H1 (cell line): ENCODE measurements around the gene U2SURP. TPM values are rescaled to one million over a fixed set of nuclear protein-coding genes. Genes with fewer than 3 reads are reported as not detected.

Source experiments
- CTCF ChIA-PET: fragments of 300-600 bp; sonication (Branson Sonifier 250); formaldehyde crosslinking; loops from one replicate; lab custom pipeline; 2021; ENCODE audit not compliant: partially characterized antibody; lab: Charles Lee
- POLR2A ChIA-PET: fragments of 300-600 bp; sonication (Branson Sonifier 250); formaldehyde crosslinking; loops from one replicate; lab custom pipeline; 2021; ENCODE audit warnings: inconsistent platforms; ENCODE audit not compliant: partially characterized antibody; lab: Charles Lee
- DNase-seq, 2 experiments: peaks; one replicate each; pipeline versions ENCODE4 v3.0.0 to v3.0.0-alpha.2; 2010 to 2022; ENCODE audit warnings: low spot score in 2 of 2, low read depth in 1 of 2, mixed read lengths in 1 of 2
- FAIRE-seq: peaks from 2 replicates; lab custom pipeline; 2011; peaks lifted over from hg19 to GRCh38; lab: Jason Lieb, UNC
- H2AFZ ChIP-seq: 2 replicates; pipeline ENCODE4 v1.8.1; 2012; ENCODE audit warnings: low read length, inconsistent platforms
- H2AK5ac ChIP-seq: 2 replicates; pipeline ENCODE4 v1.6.1; 2013; ENCODE audit warnings: low read depth, low read length
- H2BK120ac ChIP-seq: replicated peaks from 2 replicates; pipeline ENCODE3; 2013; ENCODE audit warnings: low read depth, low read length, inconsistent platforms
- H2BK12ac ChIP-seq: 2 replicates; pipeline ENCODE4 v1.6.1; 2013; ENCODE audit warnings: low read depth, low read length
- H2BK15ac ChIP-seq: 2 replicates; pipeline ENCODE4 v1.6.1; 2013; ENCODE audit warnings: low read length
- H2BK20ac ChIP-seq: 2 replicates; pipeline ENCODE4 v1.6.1; 2013; ENCODE audit warnings: low read length
- H2BK5ac ChIP-seq: 2 replicates; pipeline ENCODE4 v1.6.1; 2013; ENCODE audit warnings: low read depth, low read length
- H3K14ac ChIP-seq: 2 replicates; pipeline ENCODE4 v1.6.1; 2013; ENCODE audit warnings: inconsistent platforms; ENCODE audit not compliant: insufficient read length
- H3K18ac ChIP-seq: 2 replicates; pipeline ENCODE4 v1.6.1; 2013; ENCODE audit warnings: low read length; ENCODE audit errors: extremely low read depth
- H3K23ac ChIP-seq: 2 replicates; pipeline ENCODE4 v1.6.1; 2013; ENCODE audit warnings: inconsistent platforms; ENCODE audit not compliant: insufficient read length
- H3K23me2 ChIP-seq: 2 replicates; pipeline ENCODE4 v1.6.1; 2013; ENCODE audit warnings: low read depth, low read length
- H3K27ac ChIP-seq: 2 replicates; pipeline ENCODE4 v1.6.1; 2011; ENCODE audit warnings: low read depth, low read length, inconsistent platforms
- H3K27me3 ChIP-seq, 4 experiments: replicated peaks in 1 of 4; 1 replicate in 1 of 4; 2 replicates in 3 of 4; pipeline versions ENCODE4 v1.6.1 to v1.8.1; 2011 to 2013; ENCODE audit warnings: low read length in 3 of 4, mild to moderate bottlenecking in 3 of 4, inconsistent platforms in 2 of 4, mixed read lengths in 2 of 4, moderate library complexity in 1 of 4; ENCODE audit not compliant: control insufficient read depth in 3 of 4, insufficient read depth in 3 of 4; ENCODE audit errors: extremely low read depth in 1 of 4
- H3K36me3 ChIP-seq, 4 experiments: 2 replicates each; pipeline versions ENCODE4 v1.6.1 to v1.8.1; 2011 to 2013; ENCODE audit warnings: mild to moderate bottlenecking in 4 of 4, low read length in 3 of 4, moderate library complexity in 2 of 4, control low read depth in 1 of 4, inconsistent platforms in 1 of 4; ENCODE audit not compliant: insufficient read depth in 4 of 4, control insufficient read depth in 2 of 4
- H3K4ac ChIP-seq: replicated peaks from 2 replicates; pipeline ENCODE3; 2013; ENCODE audit warnings: low read length, low read depth, mixed read lengths, inconsistent platforms; ENCODE audit not compliant: insufficient read length
- H3K4me1 ChIP-seq, 4 experiments: replicated peaks in 1 of 4; 1 replicate in 1 of 4; 2 replicates in 3 of 4; pipeline versions ENCODE4 v1.6.1 to v1.8.1; 2011 to 2013; ENCODE audit warnings: low read length in 3 of 4, inconsistent platforms in 2 of 4, mixed read lengths in 1 of 4; ENCODE audit not compliant: insufficient read depth in 4 of 4, control insufficient read depth in 3 of 4
- H3K4me2 ChIP-seq, 2 experiments: 2 replicates each; pipeline versions ENCODE4 v1.6.1 to v1.8.1; 2011 to 2013; ENCODE audit warnings: low read depth in 2 of 2, low read length in 2 of 2, control low read depth in 1 of 2, inconsistent platforms in 1 of 2, mild to moderate bottlenecking in 1 of 2; ENCODE audit not compliant: insufficient read depth in 1 of 2
- H3K4me3 ChIP-seq, 4 experiments: fragments of 200-600, 300-600 bp in 1 of 4; sonication (generic), shearing (Covaris generic), sonication (Bioruptor Twin) in 1 of 4; 2 replicates each; pipeline versions ENCODE4 v1.5.1 to v1.8.1; 2011 to 2016; ENCODE audit warnings: low read length in 4 of 4, low read depth in 3 of 4, control low read depth in 2 of 4, inconsistent platforms in 2 of 4, mild to moderate bottlenecking in 2 of 4, mixed read lengths in 1 of 4, moderate library complexity in 1 of 4; ENCODE audit not compliant: insufficient read depth in 2 of 4; ENCODE audit errors: extremely low read depth in 1 of 4
- H3K56ac ChIP-seq: replicated peaks from 2 replicates; pipeline ENCODE3; 2013; ENCODE audit warnings: low read depth, mild to moderate bottlenecking, mixed read lengths, low read length, inconsistent platforms; ENCODE audit not compliant: insufficient read length
- H3K79me1 ChIP-seq: 2 replicates; pipeline ENCODE4 v1.6.1; 2013; ENCODE audit warnings: low read depth, low read length, control low read depth
- H3K79me2 ChIP-seq, 2 experiments: 2 replicates each; pipeline versions ENCODE4 v1.6.1 to v1.8.1; 2012 to 2013; ENCODE audit warnings: low read length in 2 of 2, mild to moderate bottlenecking in 2 of 2, inconsistent platforms in 1 of 2; ENCODE audit not compliant: insufficient read depth in 2 of 2, control insufficient read depth in 1 of 2
- H3K9ac ChIP-seq, 4 experiments: replicated peaks in 1 of 4; 1 replicate in 1 of 4; 2 replicates in 3 of 4; pipeline versions ENCODE4 v1.6.1 to v1.8.1; 2011 to 2013; ENCODE audit warnings: low read depth in 3 of 4, low read length in 3 of 4, control low read depth in 2 of 4, mild to moderate bottlenecking in 2 of 4, moderate library complexity in 2 of 4, inconsistent platforms in 1 of 4; ENCODE audit errors: extremely low read depth in 1 of 4
- H3K9me3 ChIP-seq, 2 experiments: 2 replicates each; pipeline versions ENCODE4 v1.6.1 to v1.8.1; 2012 to 2013; ENCODE audit warnings: mild to moderate bottlenecking in 2 of 2, moderate library complexity in 2 of 2, control low read depth in 1 of 2, inconsistent platforms in 1 of 2, low read depth in 1 of 2, low read length in 1 of 2, mixed read lengths in 1 of 2; ENCODE audit not compliant: insufficient read depth in 2 of 2
- H4K20me1 ChIP-seq, 2 experiments: replicated peaks in 1 of 2; 2 replicates each; pipeline versions ENCODE3 to v1.8.1; 2011 to 2013; ENCODE audit warnings: inconsistent platforms in 2 of 2, low read length in 2 of 2, mild to moderate bottlenecking in 1 of 2; ENCODE audit not compliant: insufficient read depth in 2 of 2, control insufficient read depth in 1 of 2
- H4K5ac ChIP-seq: 2 replicates; pipeline ENCODE4 v1.6.1; 2013; ENCODE audit warnings: low read length, low read depth, mixed read lengths, inconsistent platforms; ENCODE audit not compliant: insufficient read length
- H4K8ac ChIP-seq: 2 replicates; pipeline ENCODE4 v1.8.0; 2013; ENCODE audit warnings: mild to moderate bottlenecking, moderate library complexity, low read length, inconsistent platforms; ENCODE audit not compliant: insufficient read depth; ENCODE audit errors: extremely low read depth
- H4K91ac ChIP-seq: replicated peaks from 2 replicates; pipeline ENCODE3; 2013; ENCODE audit warnings: low read length, mixed read lengths, inconsistent platforms; ENCODE audit not compliant: insufficient read length
- ASH2L ChIP-seq: fragments of 200-600, 300-600 bp; sonication (generic); IDR thresholded peaks from one replicate; pipeline ENCODE4 v1.7.1; 2017; ENCODE audit warnings: low read length
- EGR1 ChIP-seq: IDR thresholded peaks from 2 replicates; pipeline ENCODE4 v1.6.1; 2011; ENCODE audit warnings: low read depth, low read length, borderline replicate concordance
- GABPA ChIP-seq: IDR thresholded peaks from 2 replicates; pipeline ENCODE4 v1.6.1; 2011; ENCODE audit warnings: mild to moderate bottlenecking, low read length, moderate library complexity, borderline replicate concordance; ENCODE audit not compliant: insufficient read depth
- GTF2F1 ChIP-seq: IDR thresholded peaks from 2 replicates; pipeline ENCODE4 v1.6.1; 2012; ENCODE audit warnings: low read depth, low read length, improper control_type of control experiment, borderline replicate concordance
- KDM1A ChIP-seq: fragments of 200-600, 300-600 bp; sonication (generic); IDR thresholded peaks from 2 replicates; pipeline ENCODE4 v1.7.1; 2016; ENCODE audit warnings: mild to moderate bottlenecking, low read length, borderline replicate concordance
- KDM4A ChIP-seq: IDR thresholded peaks from one replicate; pipeline ENCODE4 v1.7.1; 2012; ENCODE audit warnings: low read depth, mild to moderate bottlenecking, moderate library complexity, low read length, inconsistent platforms; ENCODE audit not compliant: severe bottlenecking
- POLR2A ChIP-seq, 2 experiments: IDR thresholded peaks; 1 replicate in 1 of 2; 2 replicates in 1 of 2; pipeline ENCODE4 v1.6.1; 2011; ENCODE audit warnings: low read depth in 2 of 2, low read length in 2 of 2, mild to moderate bottlenecking in 2 of 2; ENCODE audit errors: control extremely low read depth in 1 of 2
- RXRA ChIP-seq: IDR thresholded peaks from 2 replicates; pipeline ENCODE4 v1.6.1; 2011; ENCODE audit warnings: low read depth, mild to moderate bottlenecking, low read length, moderate library complexity; ENCODE audit not compliant: insufficient read depth
- SIN3A ChIP-seq, 2 experiments: IDR thresholded peaks in 1 of 2; conservative IDR thresholded peaks in 1 of 2; 2 replicates each; pipeline ENCODE4 v1.6.1; 2011 to 2012; ENCODE audit warnings: low read length in 2 of 2, improper control_type of control experiment in 1 of 2, low read depth in 1 of 2, mild to moderate bottlenecking in 1 of 2
- SIX5 ChIP-seq: IDR thresholded peaks from 2 replicates; pipeline ENCODE4 v1.6.1; 2011; ENCODE audit warnings: mild to moderate bottlenecking, low read depth, low read length
- TBP ChIP-seq: IDR thresholded peaks from 2 replicates; pipeline ENCODE4 v1.6.1; 2011; ENCODE audit warnings: low read depth, low read length, improper control_type of control experiment
- TCF12 ChIP-seq: IDR thresholded peaks from 2 replicates; pipeline ENCODE4 v1.6.1; 2011; ENCODE audit warnings: low read depth, mild to moderate bottlenecking, low read length
- USF2 ChIP-seq: IDR thresholded peaks from 2 replicates; pipeline ENCODE4 v1.6.1; 2011; ENCODE audit warnings: low read length, improper control_type of control experiment
- WGBS, 2 experiments: shearing (Covaris generic) in 1 of 2; methylation state at CpG; one replicate each; pipeline versions ENCODE4 v1.1.6 to v1.1.7; 2013 to 2015; ENCODE audit warnings: low lambda C conversion rate in 2 of 2, mixed read lengths in 2 of 2, inconsistent platforms in 1 of 2, low coverage in 1 of 2, missing lambda C conversion rate in 1 of 2; ENCODE audit not compliant: insufficient replicate concordance in 2 of 2, insufficient coverage in 1 of 2, insufficient read length in 1 of 2; ENCODE audit errors: extremely low coverage in 1 of 2, missing lambda C conversion rate in 1 of 2; 5-methylcytosine and 5-hydroxymethylcytosine counted together
- polyA plus RNA-seq, 7 experiments: library from polyadenylated mRNA; depleted of rRNA in 3 of 7; stranded (reverse) in 5 of 7; unstranded in 2 of 7; fragments of >200 nt in 5 of 7; fragments of 200-250 nt in 2 of 7; gene quantifications; 1 replicate in 5 of 7; 2 replicates in 1 of 7; 4 replicates in 1 of 7; pipeline versions ENCODE4 v1.2.1 to v1.2.3, GENCODE V29; 2011 to 2013; ENCODE audit warnings: missing spikeins in 2 of 7, mixed read lengths in 2 of 7
- total RNA-seq: library from RNA; stranded (reverse); fragmentation: NEBNext Ultra II Directional; extraction: Animal tissue kit (Norgen Biotek cat#: 25700); gene quantifications from 2 replicates; pipeline ENCODE4 v1.2.1, GENCODE V29; 2021

U2SURP gene
- total and polyA plus RNA-seq, 2 of the 8 experiments (the other 6 are each of a cell fraction or from before 2014, with no cell fraction given) = 22.2 to 167 TPM

GRCh38 chr3:142960322-142960850 lies 41.0 kb upstream of the U2SURP start:
- FAIRE-seq (no peak), DNase-seq (no peak)
- Histone ChIP-seq H3K23me2 (peaks cover 10% of the 10 kb centered on the region), H4K20me1 (no peaks in the 10 kb centered on the region), H2AK5ac (no peak overlapping the region), H4K91ac (no peak overlapping the region), H2BK20ac (no peak overlapping the region), H4K8ac (no peak overlapping the region), H3K18ac (no peak overlapping the region), H3K56ac (no peak overlapping the region), H3K9ac (no peak overlapping the region), H3K4me1 (peaks cover 0 to 10% (median 6%) of the 10 kb centered on the region in 4 experiments; a peak in 5 of 7 replicates), H2AFZ (no peak overlapping the region), H4K5ac (no peak overlapping the region), H3K23ac (no peak overlapping the region), H2BK5ac (no peak overlapping the region), H3K27ac (no peak overlapping the region), H3K14ac (no peak overlapping the region), H3K4ac (no peak overlapping the region), H2BK12ac (no peak overlapping the region), H2BK120ac (no peak overlapping the region), H2BK15ac (no peak overlapping the region), H3K4me3 (no peak overlapping the region), H3K79me2 (no peaks in the 10 kb centered on the region), H3K9me3 (peaks cover 0 to 7% of the 10 kb centered on the region in 2 experiments; a peak in 1 of 4 replicates), H3K4me2 (no peak overlapping the region), H3K27me3 (peaks cover 5 to 29% (median 23%) of the 10 kb centered on the region in 4 experiments), H3K79me1 (no peaks in the 10 kb centered on the region), H3K36me3 (no peaks in the 10 kb centered on the region)
- 91% methylated on average over 1 of the region's 1 CpG; no CpG with 5 or more reads in 1 of the 2 experiments for WGBS, 2 experiments
- POLR2A ChIA-PET = interaction anchor here (1.4 to 4.2 kb wide), 2 partner anchors 41 to 382 kb away, joined by 3 to 25 read pairs; partner anchors contain the start of genes ATR and U2SURP
- CTCF ChIA-PET = no interaction called here
- TF ChIP-seq TBP (no peak), GABPA (no peak), KDM4A (no peak), RXRA (no peak), EGR1 (no peak), ASH2L (no peak), GTF2F1 (no peak), KDM1A (no peak), SIX5 (no peak), SIN3A (conservative IDR thresholded peaks at IDR 0.05 in 1 of 2, IDR thresholded peaks at IDR 0.05 in 1 of 2; ENCODE audit: low read depth in 1 of 2, low read length in 2 of 2) (no peak), USF2 (no peak), TCF12 (no peak), POLR2A (IDR thresholded peaks at IDR 0.05; ENCODE audit: control extremely low read depth in 1 of 2, low read depth in 2 of 2, low read length in 2 of 2) (no peak)
